ENCODE data around the gene SNRNP200.

Gene SNRNP200

GRCh38 chr2:96250188-96250587, 55.2 kb downstream of the SNRNP200 start:
- H3K27ac ChIP-seq: no peak overlapping the region
- TF ChIP-seq, protein P1, sequence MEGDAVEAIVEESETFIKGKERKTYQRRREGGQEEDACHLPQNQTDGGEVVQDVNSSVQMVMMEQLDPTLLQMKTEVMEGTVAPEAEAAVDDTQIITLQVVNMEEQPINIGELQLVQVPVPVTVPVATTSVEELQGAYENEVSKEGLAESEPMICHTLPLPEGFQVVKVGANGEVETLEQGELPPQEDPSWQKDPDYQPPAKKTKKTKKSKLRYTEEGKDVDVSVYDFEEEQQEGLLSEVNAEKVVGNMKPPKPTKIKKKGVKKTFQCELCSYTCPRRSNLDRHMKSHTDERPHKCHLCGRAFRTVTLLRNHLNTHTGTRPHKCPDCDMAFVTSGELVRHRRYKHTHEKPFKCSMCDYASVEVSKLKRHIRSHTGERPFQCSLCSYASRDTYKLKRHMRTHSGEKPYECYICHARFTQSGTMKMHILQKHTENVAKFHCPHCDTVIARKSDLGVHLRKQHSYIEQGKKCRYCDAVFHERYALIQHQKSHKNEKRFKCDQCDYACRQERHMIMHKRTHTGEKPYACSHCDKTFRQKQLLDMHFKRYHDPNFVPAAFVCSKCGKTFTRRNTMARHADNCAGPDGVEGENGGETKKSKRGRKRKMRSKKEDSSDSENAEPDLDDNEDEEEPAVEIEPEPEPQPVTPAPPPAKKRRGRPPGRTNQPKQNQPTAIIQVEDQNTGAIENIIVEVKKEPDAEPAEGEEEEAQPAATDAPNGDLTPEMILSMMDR (IDR thresholded peaks at IDR 0.05): no peak
- no peak for TF ChIP-seq ZFX (IDR thresholded peaks at IDR 0.05; ENCODE audit: borderline replicate concordance)

GRCh38 chr2:96249654-96250053, 55.7 kb downstream of the SNRNP200 start:
- TF ChIP-seq ZFX (IDR thresholded peaks at IDR 0.05; ENCODE audit: borderline replicate concordance): no peak
- TF ChIP-seq, protein P1 (IDR thresholded peaks at IDR 0.05): no peak
- H3K27ac ChIP-seq: no peak overlapping the region

- no peak for TF ChIP-seq ZFX (IDR thresholded peaks at IDR 0.05; ENCODE audit: borderline replicate concordance)
- TF ChIP-seq, protein P1 (IDR thresholded peaks at IDR 0.05): no peak
- H3K27ac ChIP-seq: no peak overlapping the region
These were observed 56.7 kb downstream of the SNRNP200 start for GRCh38 chr2:96248624-96249023.

- TF ChIP-seq, protein P1 (IDR thresholded peaks at IDR 0.05): no peak
- no peak for TF ChIP-seq ZFX (IDR thresholded peaks at IDR 0.05; ENCODE audit: borderline replicate concordance)
- H3K27ac ChIP-seq: no peak overlapping the region
These were observed 57.5 kb downstream of the SNRNP200 start for GRCh38 chr2:96247896-96248295.

GRCh38 chr2:96247009-96247408, 58.3 kb downstream of the SNRNP200 start:
- no peak overlapping the region for H3K27ac ChIP-seq
- no peak for TF ChIP-seq ZFX (IDR thresholded peaks at IDR 0.05; ENCODE audit: borderline replicate concordance)
- TF ChIP-seq, protein P1 (IDR thresholded peaks at IDR 0.05): no peak

- TF ChIP-seq ZFX (IDR thresholded peaks at IDR 0.05; ENCODE audit: borderline replicate concordance): no peak
- TF ChIP-seq, protein P1 (IDR thresholded peaks at IDR 0.05): no peak
- H3K27ac ChIP-seq: no peak overlapping the region
These were observed 59.5 kb downstream of the SNRNP200 start for GRCh38 chr2:96245609-96246390.

GRCh38 chr2:96243843-96244242, 61.5 kb downstream of the SNRNP200 start:
- H3K27ac ChIP-seq: no peak overlapping the region
- TF ChIP-seq ZFX (IDR thresholded peaks at IDR 0.05; ENCODE audit: borderline replicate concordance): no peak
- TF ChIP-seq, protein P1 (IDR thresholded peaks at IDR 0.05): no peak

Measured in 22Rv1 (cell line).